K562 (cell line): ENCODE data around the gene CATSPER4. TPM values are rescaled to one million over a fixed set of nuclear protein-coding genes. Genes with fewer than 3 reads are reported as not detected.

ENCODE experiments used
- MYBL2 ChIP-seq, 2 experiments: fragments of 450-650 bp in 1 of 2; sonication (generic) in 1 of 2; formaldehyde crosslinking in 1 of 2; IDR thresholded peaks; 2 replicates each; pipeline versions ENCODE4 v1.6.1 to v1.8.1; 2017 to 2022; ENCODE audit warnings: borderline replicate concordance in 1 of 2, inconsistent platforms in 1 of 2, low read depth in 1 of 2, mild to moderate bottlenecking in 1 of 2, missing genetic modification reagents in 1 of 2, moderate library complexity in 1 of 2
- NBN ChIP-seq: fragments of 450-650 bp; IDR thresholded peaks from 2 replicates; pipeline ENCODE4 v1.6.1; 2016; ENCODE audit warnings: low read depth, mild to moderate bottlenecking
- polyA plus RNA-seq, 8 experiments: library from polyadenylated mRNA; depleted of rRNA in 4 of 8; stranded (reverse) in 5 of 8; unstranded in 3 of 8; fragments of >200 nt; fragmentation: Nextera tagmentation in 2 of 8; fragmentation: Illumina TruSeq in 1 of 8; extraction: Ambion mirVana in 2 of 8; extraction: Trizol in 1 of 8; gene quantifications; 2 replicates each; pipeline versions ENCODE4 v1.2.1 to v1.2.3, GENCODE V29; 2011 to 2014; ENCODE audit warnings: inconsistent platforms in 1 of 8, missing spikeins in 1 of 8
- total RNA-seq, 7 experiments: library from RNA; depleted of rRNA in 6 of 7; stranded (reverse); fragments of >200 nt in 6 of 7; fragmentation: Illumina TruSeq in 2 of 7; extraction: Trizol in 2 of 7; gene quantifications; 2 replicates each; pipeline versions ENCODE4 v1.2.1 to v1.2.3, GENCODE V29; 2011 to 2021; ENCODE audit warnings: low replicate concordance in 1 of 7
- TF ChIP-seq, protein P1 (sequence below): fragments of 450-650 bp; IDR thresholded peaks from 2 replicates; pipeline ENCODE4 v1.6.1; 2016; ENCODE audit warnings: mild to moderate bottlenecking, moderate library complexity
- TF ChIP-seq, protein P2 (sequence below), 2 experiments: IDR thresholded peaks; 2 replicates each; pipeline ENCODE4 v1.6.1; 2011; ENCODE audit warnings: borderline replicate concordance in 1 of 2, control low read depth in 1 of 2, low read depth in 1 of 2, low read length in 1 of 2, mild to moderate bottlenecking in 1 of 2, mixed read lengths in 1 of 2, moderate library complexity in 1 of 2; ENCODE audit not compliant: insufficient read depth in 1 of 2, insufficient read length in 1 of 2, poor library complexity in 1 of 2, severe bottlenecking in 1 of 2; ENCODE audit errors: extremely low read depth in 1 of 2
- TF ChIP-seq, protein P3 (sequence below): sonication (generic); formaldehyde crosslinking; IDR thresholded peaks from 2 replicates; pipeline ENCODE4 v1.8.1; 2023; ENCODE audit warnings: missing genetic modification reagents, mild to moderate bottlenecking, borderline replicate concordance

Gene CATSPER4
- total and polyA plus RNA-seq, 9 of the 15 experiments (the other 6 are each of a cell fraction or from before 2014, with no cell fraction given): 0.04 to 0.13 TPM; not detected in 7

DNA sequence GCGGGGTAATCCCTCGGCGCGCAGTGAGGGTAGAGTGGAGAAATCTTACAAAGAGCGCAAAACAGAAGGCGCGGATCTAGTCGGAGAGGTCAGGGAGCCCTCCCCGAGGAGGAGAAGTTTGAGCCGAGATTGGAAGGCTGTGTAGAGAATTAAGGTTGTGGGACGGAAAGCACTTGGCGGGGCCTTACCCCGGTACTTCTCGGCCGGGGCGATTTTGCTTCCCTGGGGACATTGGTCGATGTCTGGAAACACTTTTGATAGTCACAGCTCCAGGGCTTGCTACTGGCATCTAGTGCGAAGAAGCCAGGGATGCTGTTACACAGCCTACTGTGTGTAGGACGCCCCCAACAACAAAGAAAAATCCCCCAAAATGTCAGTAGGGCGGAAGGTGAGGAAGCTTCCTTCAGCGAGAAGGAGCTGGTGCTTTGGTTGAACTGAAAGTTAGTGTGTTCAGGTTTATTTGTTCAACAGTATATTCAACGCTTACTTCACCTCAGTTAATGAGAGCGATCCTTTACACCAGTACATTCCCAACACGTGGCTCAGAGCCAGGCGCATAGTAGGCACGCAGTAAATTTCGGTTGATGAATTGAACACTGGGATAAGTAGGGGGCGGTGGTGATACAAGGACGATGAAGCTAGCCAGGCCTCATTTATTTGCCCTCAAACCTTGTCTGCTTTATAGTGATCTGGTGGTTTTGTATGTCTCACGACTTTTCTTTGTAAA lies 44.4 kb downstream of the CATSPER4 start (continued):
- TF ChIP-seq, protein P1, sequence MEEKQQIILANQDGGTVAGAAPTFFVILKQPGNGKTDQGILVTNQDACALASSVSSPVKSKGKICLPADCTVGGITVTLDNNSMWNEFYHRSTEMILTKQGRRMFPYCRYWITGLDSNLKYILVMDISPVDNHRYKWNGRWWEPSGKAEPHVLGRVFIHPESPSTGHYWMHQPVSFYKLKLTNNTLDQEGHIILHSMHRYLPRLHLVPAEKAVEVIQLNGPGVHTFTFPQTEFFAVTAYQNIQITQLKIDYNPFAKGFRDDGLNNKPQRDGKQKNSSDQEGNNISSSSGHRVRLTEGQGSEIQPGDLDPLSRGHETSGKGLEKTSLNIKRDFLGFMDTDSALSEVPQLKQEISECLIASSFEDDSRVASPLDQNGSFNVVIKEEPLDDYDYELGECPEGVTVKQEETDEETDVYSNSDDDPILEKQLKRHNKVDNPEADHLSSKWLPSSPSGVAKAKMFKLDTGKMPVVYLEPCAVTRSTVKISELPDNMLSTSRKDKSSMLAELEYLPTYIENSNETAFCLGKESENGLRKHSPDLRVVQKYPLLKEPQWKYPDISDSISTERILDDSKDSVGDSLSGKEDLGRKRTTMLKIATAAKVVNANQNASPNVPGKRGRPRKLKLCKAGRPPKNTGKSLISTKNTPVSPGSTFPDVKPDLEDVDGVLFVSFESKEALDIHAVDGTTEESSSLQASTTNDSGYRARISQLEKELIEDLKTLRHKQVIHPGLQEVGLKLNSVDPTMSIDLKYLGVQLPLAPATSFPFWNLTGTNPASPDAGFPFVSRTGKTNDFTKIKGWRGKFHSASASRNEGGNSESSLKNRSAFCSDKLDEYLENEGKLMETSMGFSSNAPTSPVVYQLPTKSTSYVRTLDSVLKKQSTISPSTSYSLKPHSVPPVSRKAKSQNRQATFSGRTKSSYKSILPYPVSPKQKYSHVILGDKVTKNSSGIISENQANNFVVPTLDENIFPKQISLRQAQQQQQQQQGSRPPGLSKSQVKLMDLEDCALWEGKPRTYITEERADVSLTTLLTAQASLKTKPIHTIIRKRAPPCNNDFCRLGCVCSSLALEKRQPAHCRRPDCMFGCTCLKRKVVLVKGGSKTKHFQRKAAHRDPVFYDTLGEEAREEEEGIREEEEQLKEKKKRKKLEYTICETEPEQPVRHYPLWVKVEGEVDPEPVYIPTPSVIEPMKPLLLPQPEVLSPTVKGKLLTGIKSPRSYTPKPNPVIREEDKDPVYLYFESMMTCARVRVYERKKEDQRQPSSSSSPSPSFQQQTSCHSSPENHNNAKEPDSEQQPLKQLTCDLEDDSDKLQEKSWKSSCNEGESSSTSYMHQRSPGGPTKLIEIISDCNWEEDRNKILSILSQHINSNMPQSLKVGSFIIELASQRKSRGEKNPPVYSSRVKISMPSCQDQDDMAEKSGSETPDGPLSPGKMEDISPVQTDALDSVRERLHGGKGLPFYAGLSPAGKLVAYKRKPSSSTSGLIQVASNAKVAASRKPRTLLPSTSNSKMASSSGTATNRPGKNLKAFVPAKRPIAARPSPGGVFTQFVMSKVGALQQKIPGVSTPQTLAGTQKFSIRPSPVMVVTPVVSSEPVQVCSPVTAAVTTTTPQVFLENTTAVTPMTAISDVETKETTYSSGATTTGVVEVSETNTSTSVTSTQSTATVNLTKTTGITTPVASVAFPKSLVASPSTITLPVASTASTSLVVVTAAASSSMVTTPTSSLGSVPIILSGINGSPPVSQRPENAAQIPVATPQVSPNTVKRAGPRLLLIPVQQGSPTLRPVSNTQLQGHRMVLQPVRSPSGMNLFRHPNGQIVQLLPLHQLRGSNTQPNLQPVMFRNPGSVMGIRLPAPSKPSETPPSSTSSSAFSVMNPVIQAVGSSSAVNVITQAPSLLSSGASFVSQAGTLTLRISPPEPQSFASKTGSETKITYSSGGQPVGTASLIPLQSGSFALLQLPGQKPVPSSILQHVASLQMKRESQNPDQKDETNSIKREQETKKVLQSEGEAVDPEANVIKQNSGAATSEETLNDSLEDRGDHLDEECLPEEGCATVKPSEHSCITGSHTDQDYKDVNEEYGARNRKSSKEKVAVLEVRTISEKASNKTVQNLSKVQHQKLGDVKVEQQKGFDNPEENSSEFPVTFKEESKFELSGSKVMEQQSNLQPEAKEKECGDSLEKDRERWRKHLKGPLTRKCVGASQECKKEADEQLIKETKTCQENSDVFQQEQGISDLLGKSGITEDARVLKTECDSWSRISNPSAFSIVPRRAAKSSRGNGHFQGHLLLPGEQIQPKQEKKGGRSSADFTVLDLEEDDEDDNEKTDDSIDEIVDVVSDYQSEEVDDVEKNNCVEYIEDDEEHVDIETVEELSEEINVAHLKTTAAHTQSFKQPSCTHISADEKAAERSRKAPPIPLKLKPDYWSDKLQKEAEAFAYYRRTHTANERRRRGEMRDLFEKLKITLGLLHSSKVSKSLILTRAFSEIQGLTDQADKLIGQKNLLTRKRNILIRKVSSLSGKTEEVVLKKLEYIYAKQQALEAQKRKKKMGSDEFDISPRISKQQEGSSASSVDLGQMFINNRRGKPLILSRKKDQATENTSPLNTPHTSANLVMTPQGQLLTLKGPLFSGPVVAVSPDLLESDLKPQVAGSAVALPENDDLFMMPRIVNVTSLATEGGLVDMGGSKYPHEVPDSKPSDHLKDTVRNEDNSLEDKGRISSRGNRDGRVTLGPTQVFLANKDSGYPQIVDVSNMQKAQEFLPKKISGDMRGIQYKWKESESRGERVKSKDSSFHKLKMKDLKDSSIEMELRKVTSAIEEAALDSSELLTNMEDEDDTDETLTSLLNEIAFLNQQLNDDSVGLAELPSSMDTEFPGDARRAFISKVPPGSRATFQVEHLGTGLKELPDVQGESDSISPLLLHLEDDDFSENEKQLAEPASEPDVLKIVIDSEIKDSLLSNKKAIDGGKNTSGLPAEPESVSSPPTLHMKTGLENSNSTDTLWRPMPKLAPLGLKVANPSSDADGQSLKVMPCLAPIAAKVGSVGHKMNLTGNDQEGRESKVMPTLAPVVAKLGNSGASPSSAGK: peak; percentile 47; the same call in 1 of the 2 replicates
- TF ChIP-seq, protein P2, sequence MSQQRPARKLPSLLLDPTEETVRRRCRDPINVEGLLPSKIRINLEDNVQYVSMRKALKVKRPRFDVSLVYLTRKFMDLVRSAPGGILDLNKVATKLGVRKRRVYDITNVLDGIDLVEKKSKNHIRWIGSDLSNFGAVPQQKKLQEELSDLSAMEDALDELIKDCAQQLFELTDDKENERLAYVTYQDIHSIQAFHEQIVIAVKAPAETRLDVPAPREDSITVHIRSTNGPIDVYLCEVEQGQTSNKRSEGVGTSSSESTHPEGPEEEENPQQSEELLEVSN (IDR thresholded peaks at IDR 0.05; ENCODE audit: borderline replicate concordance in 1 of 2, extremely low read depth in 1 of 2, insufficient read depth in 1 of 2, insufficient read length in 1 of 2, low read depth in 1 of 2, low read length in 1 of 2, poor library complexity in 1 of 2, severe bottlenecking in 1 of 2): peak; percentile 25 to 44
- TF ChIP-seq MYBL2 (IDR thresholded peaks at IDR 0.05; ENCODE audit: low read depth): peak; percentile 20; the same call in 1 of the 2 replicates
- TF ChIP-seq MYBL2 (CRISPR knock-in tag; IDR thresholded peaks at IDR 0.05; ENCODE audit: borderline replicate concordance): no peak
- 0 out of 2 replicates have a peak, but pooled peaks have one; percentile 14 for TF ChIP-seq NBN
- TF ChIP-seq, protein P3, sequence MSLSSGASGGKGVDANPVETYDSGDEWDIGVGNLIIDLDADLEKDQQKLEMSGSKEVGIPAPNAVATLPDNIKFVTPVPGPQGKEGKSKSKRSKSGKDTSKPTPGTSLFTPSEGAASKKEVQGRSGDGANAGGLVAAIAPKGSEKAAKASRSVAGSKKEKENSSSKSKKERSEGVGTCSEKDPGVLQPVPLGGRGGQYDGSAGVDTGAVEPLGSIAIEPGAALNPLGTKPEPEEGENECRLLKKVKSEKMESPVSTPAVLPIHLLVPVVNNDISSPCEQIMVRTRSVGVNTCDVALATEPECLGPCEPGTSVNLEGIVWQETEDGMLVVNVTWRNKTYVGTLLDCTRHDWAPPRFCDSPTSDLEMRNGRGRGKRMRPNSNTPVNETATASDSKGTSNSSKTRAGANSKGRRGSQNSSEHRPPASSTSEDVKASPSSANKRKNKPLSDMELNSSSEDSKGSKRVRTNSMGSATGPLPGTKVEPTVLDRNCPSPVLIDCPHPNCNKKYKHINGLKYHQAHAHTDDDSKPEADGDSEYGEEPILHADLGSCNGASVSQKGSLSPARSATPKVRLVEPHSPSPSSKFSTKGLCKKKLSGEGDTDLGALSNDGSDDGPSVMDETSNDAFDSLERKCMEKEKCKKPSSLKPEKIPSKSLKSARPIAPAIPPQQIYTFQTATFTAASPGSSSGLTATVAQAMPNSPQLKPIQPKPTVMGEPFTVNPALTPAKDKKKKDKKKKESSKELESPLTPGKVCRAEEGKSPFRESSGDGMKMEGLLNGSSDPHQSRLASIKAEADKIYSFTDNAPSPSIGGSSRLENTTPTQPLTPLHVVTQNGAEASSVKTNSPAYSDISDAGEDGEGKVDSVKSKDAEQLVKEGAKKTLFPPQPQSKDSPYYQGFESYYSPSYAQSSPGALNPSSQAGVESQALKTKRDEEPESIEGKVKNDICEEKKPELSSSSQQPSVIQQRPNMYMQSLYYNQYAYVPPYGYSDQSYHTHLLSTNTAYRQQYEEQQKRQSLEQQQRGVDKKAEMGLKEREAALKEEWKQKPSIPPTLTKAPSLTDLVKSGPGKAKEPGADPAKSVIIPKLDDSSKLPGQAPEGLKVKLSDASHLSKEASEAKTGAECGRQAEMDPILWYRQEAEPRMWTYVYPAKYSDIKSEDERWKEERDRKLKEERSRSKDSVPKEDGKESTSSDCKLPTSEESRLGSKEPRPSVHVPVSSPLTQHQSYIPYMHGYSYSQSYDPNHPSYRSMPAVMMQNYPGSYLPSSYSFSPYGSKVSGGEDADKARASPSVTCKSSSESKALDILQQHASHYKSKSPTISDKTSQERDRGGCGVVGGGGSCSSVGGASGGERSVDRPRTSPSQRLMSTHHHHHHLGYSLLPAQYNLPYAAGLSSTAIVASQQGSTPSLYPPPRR (CRISPR knock-in tag): peak; percentile 94
